Measurements from ENCODE around the gene ARMC3.
A peak's percentile ranks its signal among the peaks of the same experiment; 100 is the strongest.
"Not testable (repeated sequence)": the region's sequence is repeated elsewhere in the genome, so short reads cannot be mapped to it uniquely, and the experiment has no call there.

Gene ARMC3

GRCh38 chr10:22906767-22907166 is 21.1 kb upstream of the ARMC3 start:
- H3K4me1 ChIP-seq (ENCODE audit: insufficient read depth, low read length): no peaks in the 10 kb centered on the region
- peaks cover 18% of the 10 kb centered on the region; the same call in 1 of the 2 replicates for H3K9me3 ChIP-seq (ENCODE audit: insufficient read depth, low read depth, low read length)
- no CpG with 5 or more reads among the region's 2 CpGs for WGBS
- no peaks in the 10 kb centered on the region for H3K36me3 ChIP-seq (ENCODE audit: insufficient read depth, low read length)
- no peaks in the 10 kb centered on the region for H3K27me3 ChIP-seq (ENCODE audit: insufficient read depth, low read length)
- no peak overlapping the region for H3K4me3 ChIP-seq (ENCODE audit: low read length)
- no peak overlapping the region for H3K9ac ChIP-seq (ENCODE audit: low read depth, low read length)
- no peak overlapping the region for H3K27ac ChIP-seq (ENCODE audit: low read depth, low read length)

- 91% methylated on average over 1 of the region's 1 CpG for WGBS
Observed at GRCh38 chr10:22908837-22909236, 19.0 kb upstream of the ARMC3 start.

GRCh38 chr10:22909673-22910072 is 18.2 kb upstream of the ARMC3 start:
- H3K4me3 ChIP-seq (ENCODE audit: low read length); H3K36me3 ChIP-seq (ENCODE audit: insufficient read depth, low read length); H3K27ac ChIP-seq (ENCODE audit: low read depth, low read length); H3K9ac ChIP-seq (ENCODE audit: low read depth, low read length); H3K4me1 ChIP-seq (ENCODE audit: insufficient read depth, low read length); H3K27me3 ChIP-seq (ENCODE audit: insufficient read depth, low read length): not testable (repeated sequence)
- H3K9me3 ChIP-seq (ENCODE audit: insufficient read depth, low read depth, low read length): peaks cover 18% of the 10 kb centered on the region; the same call in 1 of the 2 replicates
- WGBS: 83% methylated on average over 1 of the region's 1 CpG

More at GRCh38 chr10:22908837-22909236, 19.0 kb upstream of the ARMC3 start:
- Histone ChIP-seq H3K36me3 (ENCODE audit: insufficient read depth, low read length) (no peaks in the 10 kb centered on the region), H3K4me3 (ENCODE audit: low read length) (no peak overlapping the region), H3K27me3 (ENCODE audit: insufficient read depth, low read length) (no peaks in the 10 kb centered on the region), H3K9me3 (ENCODE audit: insufficient read depth, low read depth, low read length) (peaks cover 18% of the 10 kb centered on the region; the same call in 1 of the 2 replicates), H3K9ac (ENCODE audit: low read depth, low read length) (no peak overlapping the region), H3K27ac (ENCODE audit: low read depth, low read length) (no peak overlapping the region), H3K4me1 (ENCODE audit: insufficient read depth, low read length) (no peaks in the 10 kb centered on the region)

GRCh38 chr10:22911067-22911466 is 16.8 kb upstream of the ARMC3 start:
- no peaks in the 10 kb centered on the region for H3K27me3 ChIP-seq (ENCODE audit: insufficient read depth, low read length)
- no CpG with 5 or more reads among the region's 1 CpG for WGBS
- H3K27ac ChIP-seq (ENCODE audit: low read depth, low read length): no peak overlapping the region
- H3K9ac ChIP-seq (ENCODE audit: low read depth, low read length): no peak overlapping the region
- H3K36me3 ChIP-seq (ENCODE audit: insufficient read depth, low read length): no peaks in the 10 kb centered on the region
- no peak overlapping the region for H3K4me3 ChIP-seq (ENCODE audit: low read length)
- H3K9me3 ChIP-seq (ENCODE audit: insufficient read depth, low read depth, low read length): peaks cover 12% of the 10 kb centered on the region; the same call in 1 of the 2 replicates
- no peaks in the 10 kb centered on the region for H3K4me1 ChIP-seq (ENCODE audit: insufficient read depth, low read length)

GRCh38 chr10:22911889-22912762 is 15.7 kb upstream of the ARMC3 start:
- no peak overlapping the region for H3K27ac ChIP-seq (ENCODE audit: low read depth, low read length)
- H3K27me3 ChIP-seq (ENCODE audit: insufficient read depth, low read length): no peaks in the 10 kb centered on the region
- no peaks in the 10 kb centered on the region for H3K4me1 ChIP-seq (ENCODE audit: insufficient read depth, low read length)
- no peaks in the 10 kb centered on the region for H3K36me3 ChIP-seq (ENCODE audit: insufficient read depth, low read length)
- WGBS: 89% methylated on average over 7 of the region's 10 CpGs
- H3K9me3 ChIP-seq (ENCODE audit: insufficient read depth, low read depth, low read length): peaks cover 12% of the 10 kb centered on the region; the same call in 1 of the 2 replicates
- no peak overlapping the region for H3K4me3 ChIP-seq (ENCODE audit: low read length)
- H3K9ac ChIP-seq (ENCODE audit: low read depth, low read length): no peak overlapping the region

GRCh38 chr10:22912763-22913384 is 15.0 kb upstream of the ARMC3 start:
- 94% methylated on average over 3 of the region's 5 CpGs for WGBS
- no peaks in the 10 kb centered on the region for H3K27me3 ChIP-seq (ENCODE audit: insufficient read depth, low read length)
- no peak overlapping the region for H3K4me3 ChIP-seq (ENCODE audit: low read length)
- no peaks in the 10 kb centered on the region for H3K4me1 ChIP-seq (ENCODE audit: insufficient read depth, low read length)
- no peak overlapping the region for H3K27ac ChIP-seq (ENCODE audit: low read depth, low read length)
- H3K9me3 ChIP-seq (ENCODE audit: insufficient read depth, low read depth, low read length): peaks cover 12% of the 10 kb centered on the region; the same call in 1 of the 2 replicates
- H3K36me3 ChIP-seq (ENCODE audit: insufficient read depth, low read length): no peaks in the 10 kb centered on the region
- no peak overlapping the region for H3K9ac ChIP-seq (ENCODE audit: low read depth, low read length)

GRCh38 chr10:22913474-22914092 is 14.3 kb upstream of the ARMC3 start:
- Histone ChIP-seq H3K9me3 (ENCODE audit: insufficient read depth, low read depth, low read length) (peaks cover 6% of the 10 kb centered on the region; the same call in 1 of the 2 replicates), H3K4me3 (ENCODE audit: low read length) (no peak overlapping the region), H3K9ac (ENCODE audit: low read depth, low read length) (no peak overlapping the region), H3K36me3 (ENCODE audit: insufficient read depth, low read length) (no peaks in the 10 kb centered on the region), H3K4me1 (ENCODE audit: insufficient read depth, low read length) (no peaks in the 10 kb centered on the region), H3K27me3 (ENCODE audit: insufficient read depth, low read length) (no peaks in the 10 kb centered on the region), H3K27ac (ENCODE audit: low read depth, low read length) (no peak overlapping the region)
- WGBS: 90% methylated on average over 3 of the region's 6 CpGs

GRCh38 chr10:22915314-22915713 is 12.5 kb upstream of the ARMC3 start:
- no peak overlapping the region for H3K9ac ChIP-seq (ENCODE audit: low read depth, low read length)
- WGBS: 100% methylated on average over 2 of the region's 3 CpGs
- no peak overlapping the region for H3K27ac ChIP-seq (ENCODE audit: low read depth, low read length)
- no peaks in the 10 kb centered on the region for H3K9me3 ChIP-seq (ENCODE audit: insufficient read depth, low read depth, low read length)
- no peaks in the 10 kb centered on the region for H3K4me1 ChIP-seq (ENCODE audit: insufficient read depth, low read length)
- H3K4me3 ChIP-seq (ENCODE audit: low read length): no peak overlapping the region
- no peaks in the 10 kb centered on the region for H3K27me3 ChIP-seq (ENCODE audit: insufficient read depth, low read length)
- no peaks in the 10 kb centered on the region for H3K36me3 ChIP-seq (ENCODE audit: insufficient read depth, low read length)

GRCh38 chr10:22925088-22925487 is 2.8 kb upstream of the ARMC3 start:
- H3K9me3 ChIP-seq (ENCODE audit: insufficient read depth, low read depth, low read length): no peaks in the 10 kb centered on the region
- H3K27ac ChIP-seq (ENCODE audit: low read depth, low read length): no peak overlapping the region
- H3K4me1 ChIP-seq (ENCODE audit: insufficient read depth, low read length): no peaks in the 10 kb centered on the region; the same call in 1 of the 2 replicates
- peaks cover 34% of the 10 kb centered on the region for H3K27me3 ChIP-seq (ENCODE audit: insufficient read depth, low read length)
- H3K4me3 ChIP-seq (ENCODE audit: low read length): no peak overlapping the region
- no peak overlapping the region for H3K9ac ChIP-seq (ENCODE audit: low read depth, low read length)
- H3K36me3 ChIP-seq (ENCODE audit: insufficient read depth, low read length): no peaks in the 10 kb centered on the region
- 93% methylated on average over 1 of the region's 1 CpG for WGBS

GRCh38 chr10:22927166-22927565 is 687 bp upstream of the ARMC3 start:
- WGBS: 87% methylated on average over 9 of the region's 9 CpGs
- Histone ChIP-seq H3K27me3 (ENCODE audit: insufficient read depth, low read length) (peaks cover 34% of the 10 kb centered on the region), H3K9me3 (ENCODE audit: insufficient read depth, low read depth, low read length) (no peaks in the 10 kb centered on the region), H3K36me3 (ENCODE audit: insufficient read depth, low read length) (no peaks in the 10 kb centered on the region), H3K9ac (ENCODE audit: low read depth, low read length) (peak overlapping the region; percentile 70), H3K4me1 (ENCODE audit: insufficient read depth, low read length) (peaks cover 3% of the 10 kb centered on the region; the same call in 1 of the 2 replicates), H3K27ac (ENCODE audit: low read depth, low read length) (no peak overlapping the region), H3K4me3 (ENCODE audit: low read length) (peak overlapping the region; percentile 62)

GRCh38 chr10:22929053-22929452 is 1.2 kb downstream of the ARMC3 start:
- H3K4me3 ChIP-seq (ENCODE audit: low read length); H3K27ac ChIP-seq (ENCODE audit: low read depth, low read length); H3K4me1 ChIP-seq (ENCODE audit: insufficient read depth, low read length); H3K9me3 ChIP-seq (ENCODE audit: insufficient read depth, low read depth, low read length); H3K36me3 ChIP-seq (ENCODE audit: insufficient read depth, low read length); H3K9ac ChIP-seq (ENCODE audit: low read depth, low read length): not testable (repeated sequence)
- H3K27me3 ChIP-seq (ENCODE audit: insufficient read depth, low read length): peaks cover 34% of the 10 kb centered on the region
- 89% methylated on average over 4 of the region's 4 CpGs for WGBS
